Activated B cell treated with CpG ODN at 0.5 μM for 24 hours (primary cell): Measurements from ENCODE around the gene SERTAD2. TPM values are rescaled to one million over a fixed set of nuclear protein-coding genes. Genes with fewer than 3 reads are reported as not detected.

Source experiments
- ATAC-seq: fragments of 200-7000 bp; cut with Tn5 transposase; one replicate; pipeline ENCODE4 v1.10.0; 2021; ENCODE audit warnings: low read depth, mild to moderate bottlenecking, moderate library complexity
- CTCF ChIA-PET: fragments of 350-600 bp; sonication (Branson Sonifier 250); formaldehyde crosslinking; loops from one replicate; lab custom pipeline; 2021; ENCODE audit warnings: antibody characterized with exemption; lab: Charles Lee
- POLR2A ChIA-PET: fragments of 350-600 bp; sonication (Branson Sonifier 250); formaldehyde crosslinking; loops from one replicate; lab custom pipeline; 2021; ENCODE audit warnings: antibody characterized with exemption; lab: Charles Lee
- DNase-seq: peaks from one replicate; pipeline ENCODE4 v3.0.0; 2022
- H3K27ac Mint-ChIP-seq: one replicate; pipeline ENCODE4 v1.8.0; 2020; ENCODE audit warnings: mixed read lengths
- H3K27me3 Mint-ChIP-seq: one replicate; pipeline ENCODE4 v1.8.0; 2021; ENCODE audit warnings: mixed read lengths
- H3K36me3 Mint-ChIP-seq: one replicate; pipeline ENCODE4 v1.8.0; 2021; ENCODE audit warnings: low read depth, mixed read lengths
- H3K4me1 Mint-ChIP-seq: one replicate; pipeline ENCODE4 v1.8.0; 2021; ENCODE audit warnings: mixed read lengths
- H3K4me3 Mint-ChIP-seq: one replicate; pipeline ENCODE4 v1.8.0; 2020; ENCODE audit warnings: mild to moderate bottlenecking, mixed read lengths
- H3K9me3 Mint-ChIP-seq: one replicate; pipeline ENCODE4 v1.8.0; 2020; ENCODE audit warnings: mixed read lengths
- CTCF ChIP-seq: fragments of 200-600 bp; IDR thresholded peaks from one replicate; pipeline ENCODE4 v1.8.0; 2022; ENCODE audit warnings: antibody characterized with exemption, mild to moderate bottlenecking
- intact Hi-C: fragments of 100-400 bp; cut with micrococcal nuclease; formaldehyde crosslinking; loops from one replicate; pipeline ENCODE4 v1.15.1; 2024
- total RNA-seq: library from RNA; stranded (reverse); gene quantifications from 2 replicates; pipeline ENCODE4 v1.2.3, GENCODE V29; 2022

Gene SERTAD2
- total RNA-seq, 1 donor from 2014 or later = 47.3 TPM

DNA sequence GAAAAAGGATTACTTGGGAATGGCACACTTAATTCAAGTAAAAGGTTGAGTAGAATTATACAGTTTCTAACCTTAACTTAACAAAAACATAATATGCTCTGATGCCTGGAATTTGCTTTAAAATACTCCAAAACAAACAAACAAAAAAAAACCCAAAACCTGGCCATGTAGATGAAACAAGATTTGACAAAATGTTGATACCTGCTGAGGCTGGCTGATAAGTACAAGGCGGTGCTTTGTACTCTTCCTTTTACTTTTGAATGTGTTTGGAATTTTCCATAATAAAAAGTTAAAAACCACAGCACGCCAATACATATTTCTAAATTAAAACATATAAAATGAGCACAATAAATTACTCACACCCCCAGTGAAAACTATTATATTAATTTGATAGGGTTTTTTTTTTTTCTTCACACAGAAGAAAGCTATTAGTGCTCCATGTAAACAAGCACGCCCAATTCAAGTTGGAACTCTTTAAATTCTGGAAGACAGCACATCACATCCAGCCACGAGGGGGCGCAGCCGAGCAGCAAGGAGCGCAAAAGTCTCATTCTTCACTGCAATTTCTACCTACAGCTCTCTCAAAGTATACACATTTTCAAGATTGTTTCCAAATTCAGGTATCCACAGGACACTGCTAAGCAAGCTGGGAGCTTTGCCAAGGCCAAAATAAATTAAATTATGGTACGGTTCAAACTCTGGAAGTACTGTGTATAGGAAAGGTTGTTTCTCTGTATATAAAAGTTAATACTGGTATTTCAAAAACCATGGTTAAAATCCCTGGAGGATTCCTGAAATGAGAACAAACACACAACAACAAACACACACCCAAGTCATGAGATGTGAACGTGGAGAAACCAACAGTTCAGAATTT, 7.5 kb downstream of the SERTAD2 start:
- DNase-seq (peak; percentile 80), ATAC-seq (no peak)
- intact Hi-C loops = loop anchor here (1.0 to 2.0 kb wide), 7 partner anchors 15 to 219 kb away; no protein-coding TSS in a partner anchor
- CTCF ChIA-PET = interaction anchor here (0.6 to 6.9 kb wide), 38 partner anchors 7 to 364 kb away, joined by 3 to 69 read pairs (median 6); partner anchors contain the start of gene SERTAD2
- H3K9me3 Mint-ChIP-seq = no peaks in the 10 kb centered on the region
- POLR2A ChIA-PET = interaction anchor here (0.6 to 15.4 kb wide), 16 partner anchors 9 to 269 kb away, joined by 3 to 439 read pairs (median 4); partner anchors contain the start of gene SERTAD2
- TF ChIP-seq CTCF = no peak
- H3K36me3 Mint-ChIP-seq = peaks cover 7% of the 10 kb centered on the region
- H3K27me3 Mint-ChIP-seq = no peaks in the 10 kb centered on the region
- H3K4me3 Mint-ChIP-seq = peak overlapping the region; percentile 35
- peak overlapping the region; percentile 69 for H3K27ac Mint-ChIP-seq
- H3K4me1 Mint-ChIP-seq = peaks cover 94% of the 10 kb centered on the region

GRCh38 chr2:64644458-64645382, 9.0 kb downstream of the SERTAD2 start:
- Mint-ChIP-seq H3K27me3 (no peaks in the 10 kb centered on the region), H3K4me3 (peak overlapping the region; percentile 86), H3K4me1 (peaks cover 96% of the 10 kb centered on the region), H3K36me3 (peaks cover 8% of the 10 kb centered on the region), H3K9me3 (no peaks in the 10 kb centered on the region), H3K27ac (peak overlapping the region; percentile 93)
- peak; percentile 45 for ATAC-seq
- DNase-seq = no peak
- intact Hi-C loops = loop anchor here (1.0 to 5.0 kb wide), 2 partner anchors 8 to 312 kb away; no protein-coding TSS in a partner anchor
- POLR2A ChIA-PET = interaction anchor here (0.6 to 15.4 kb wide), 28 partner anchors 8 to 411 kb away, joined by 3 to 439 read pairs (median 4); partner anchors contain the start of genes AFTPH, CEP68 and SERTAD2
- CTCF ChIA-PET = interaction anchor here (0.7 to 6.9 kb wide), 20 partner anchors 8 to 314 kb away, joined by 3 to 69 read pairs (median 10); partner anchors contain the start of gene SERTAD2
- TF ChIP-seq CTCF = no peak

DNA sequence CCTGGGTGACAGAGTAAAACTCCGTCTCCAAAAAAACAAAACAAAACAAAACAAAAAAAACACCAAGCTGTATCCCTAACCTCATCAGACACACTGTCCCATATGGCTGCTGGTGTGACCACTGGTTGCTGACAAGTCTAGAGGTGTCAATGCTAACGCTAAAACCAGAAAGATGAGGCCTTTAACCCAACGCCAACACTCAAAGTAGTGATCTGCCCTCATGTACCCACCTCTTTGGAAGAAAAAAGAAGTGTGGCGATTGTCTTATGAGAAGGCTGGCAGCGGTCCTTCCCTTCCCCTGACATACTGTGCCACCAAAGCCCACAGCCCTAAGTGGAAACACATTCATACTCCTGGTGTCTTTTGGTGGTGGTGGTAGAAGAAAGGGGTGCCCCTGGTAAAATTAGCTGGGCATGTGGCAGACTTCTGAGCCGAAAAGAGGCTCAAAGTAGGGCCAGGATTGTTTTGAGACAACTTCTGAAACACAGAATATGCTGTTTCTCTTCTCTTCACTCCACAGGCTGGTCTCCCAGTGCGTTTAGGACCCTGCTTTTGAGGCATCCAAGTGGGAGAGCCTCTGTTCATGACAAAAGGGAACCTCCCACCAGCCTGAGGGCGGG, 9.8 kb downstream of the SERTAD2 start:
- ATAC-seq = peak; percentile 3
- no peaks in the 10 kb centered on the region for H3K9me3 Mint-ChIP-seq
- H3K4me1 Mint-ChIP-seq = peaks cover 95% of the 10 kb centered on the region
- CTCF ChIA-PET = interaction anchor here (0.8 to 5.1 kb wide), 18 partner anchors 7 to 313 kb away, joined by 3 to 52 read pairs (median 7); partner anchors contain the start of gene SERTAD2
- no peaks in the 10 kb centered on the region for H3K27me3 Mint-ChIP-seq
- intact Hi-C loops = loop anchor here (1.0 to 5.0 kb wide), 7 partner anchors 8 to 383 kb away; partner anchors contain the start of gene SERTAD2
- peak overlapping the region; percentile 86 for H3K4me3 Mint-ChIP-seq
- TF ChIP-seq CTCF = no peak
- H3K27ac Mint-ChIP-seq = peak overlapping the region; percentile 93
- DNase-seq = peak; percentile 48
- POLR2A ChIA-PET = interaction anchor here (0.5 to 15.4 kb wide), 27 partner anchors 12 to 584 kb away, joined by 3 to 439 read pairs (median 4); partner anchors contain the start of genes ACTR2, AFTPH and SERTAD2
- H3K36me3 Mint-ChIP-seq = peaks cover 8% of the 10 kb centered on the region

DNA sequence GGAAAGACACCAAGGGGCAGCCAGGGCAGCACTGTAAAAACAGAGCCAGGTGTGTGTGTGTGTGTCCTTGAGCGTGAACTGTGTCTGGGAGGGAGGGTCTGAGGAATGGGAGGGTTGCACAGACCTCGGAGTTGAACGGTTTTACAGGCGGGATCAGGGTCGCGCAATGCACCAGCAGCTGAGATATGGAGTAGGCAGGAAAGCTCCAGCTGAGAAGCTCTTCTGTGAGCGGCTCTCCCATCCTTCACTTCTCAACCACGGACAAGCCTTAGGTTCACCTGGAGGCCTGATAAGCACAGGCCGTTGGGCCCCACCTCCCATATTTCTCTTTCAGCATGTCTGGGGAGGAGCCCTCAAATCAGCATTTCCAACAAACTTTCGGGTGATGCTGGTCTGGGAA, 12.1 kb downstream of the SERTAD2 start:
- peaks cover 10% of the 10 kb centered on the region for H3K36me3 Mint-ChIP-seq
- intact Hi-C loops = loop anchor here (5.0 kb wide), 1 partner anchor 309 kb away; no protein-coding TSS in a partner anchor
- ChIA-PET CTCF (interaction anchor here (1.0 to 5.1 kb wide), 2 partner anchors 12 to 126 kb away, joined by 3 to 52 read pairs; partner anchors contain the start of gene SERTAD2), POLR2A (interaction anchor here (0.5 to 15.4 kb wide), 4 partner anchors 109 to 621 kb away, joined by 3 to 439 read pairs (median 74); no protein-coding TSS in a partner anchor)
- ATAC-seq = no peak
- peak overlapping the region; percentile 28 for H3K4me3 Mint-ChIP-seq
- peak overlapping the region; percentile 93 for H3K27ac Mint-ChIP-seq
- DNase-seq = no peak
- no peaks in the 10 kb centered on the region for H3K9me3 Mint-ChIP-seq
- no peaks in the 10 kb centered on the region for H3K27me3 Mint-ChIP-seq
- no peak for TF ChIP-seq CTCF
- H3K4me1 Mint-ChIP-seq = peaks cover 95% of the 10 kb centered on the region
